Measurements from ENCODE around the gene MRPS34.

MRPS34 gene

GRCh38 chr16:1723450-1724147 is 49.3 kb downstream of the MRPS34 start:
- peak; percentile 47 for DNase-seq

Data from activated T-cell treated with anti-CD3 and anti-CD28 coated beads, Interleukin-2, amount 50 U/mL, for 1 hour (primary cell).